Measurements from ENCODE around the gene TEX11.

TEX11 gene

DNA sequence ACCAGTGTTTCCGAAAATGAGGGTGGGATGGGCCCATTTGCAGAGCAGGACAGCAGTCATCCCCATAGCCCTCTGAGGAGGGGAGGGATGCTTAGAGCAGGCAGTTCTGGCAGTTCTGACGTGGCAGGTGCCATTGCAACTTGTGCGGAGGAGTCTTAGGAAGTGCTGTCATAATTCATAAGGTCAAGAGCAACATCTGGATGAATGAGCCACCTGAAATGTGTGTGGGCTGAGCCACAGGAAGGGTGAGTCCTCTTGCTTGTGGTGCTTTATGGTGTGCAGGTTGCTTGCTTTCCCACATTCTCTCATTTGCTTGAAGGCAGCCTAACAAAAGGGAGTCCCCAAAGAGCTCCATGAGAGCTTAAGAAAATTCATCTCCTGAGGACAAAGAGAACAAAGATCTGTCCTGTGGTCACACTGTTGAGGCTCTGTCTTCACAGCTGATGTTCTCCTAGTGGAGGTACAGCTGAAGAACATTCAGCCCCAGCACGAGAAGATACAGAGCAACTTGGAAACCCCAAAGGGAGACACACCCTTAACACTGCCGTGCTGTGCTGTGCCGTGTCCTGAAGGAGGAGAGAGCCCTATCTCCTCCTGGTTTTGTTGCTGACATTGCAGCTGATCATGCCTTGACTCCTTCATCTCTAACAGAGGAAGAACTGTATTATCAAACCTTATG lies 403.6 kb downstream of the TEX11 start:
- TF ChIP-seq POLR2AphosphoS5 (IDR thresholded peaks at IDR 0.05; ENCODE audit: low read depth, low read length) (no peak), PAX5 (IDR thresholded peaks at IDR 0.05; ENCODE audit: insufficient read depth, low read length, severe bottlenecking) (no peak), TAF1 (IDR thresholded peaks at IDR 0.05; ENCODE audit: low read depth, low read length) (no peak), SPI1 (IDR thresholded peaks at IDR 0.05; ENCODE audit: low read depth, low read length) (no peak), POLR2A (IDR thresholded peaks at IDR 0.05; ENCODE audit: low read depth, low read length) (no peak), POU2F2 (IDR thresholded peaks at IDR 0.05; ENCODE audit: low read depth, low read length) (no peak)
- FAIRE-seq (peak; percentile 26), DNase-seq (ENCODE audit: insufficient read length, low spot score) (no peak)

DNA sequence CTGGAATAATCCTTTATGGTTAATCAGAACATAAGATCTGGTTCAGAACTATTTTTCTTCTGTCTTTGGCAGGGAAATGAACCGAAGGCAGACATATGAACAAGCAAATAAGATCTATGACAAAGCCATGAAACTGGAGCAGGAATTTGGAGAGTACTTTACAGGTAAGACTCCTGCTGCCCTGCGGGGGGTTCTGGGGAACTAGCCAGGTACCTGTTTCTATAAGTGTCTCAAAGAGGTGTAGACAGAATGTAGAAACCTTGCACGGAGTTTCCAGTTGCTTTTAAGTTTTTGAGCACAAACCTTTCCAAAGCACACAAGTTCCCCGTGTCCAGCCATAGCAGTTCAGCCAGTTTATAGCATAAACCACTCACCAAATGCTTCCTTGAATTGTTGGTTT lies 407.7 kb downstream of the TEX11 start:
- no peak for FAIRE-seq
- DNase-seq (ENCODE audit: insufficient read length, low spot score), result no peak
- TF ChIP-seq POLR2A (IDR thresholded peaks at IDR 0.05; ENCODE audit: low read depth, low read length) (no peak), TAF1 (IDR thresholded peaks at IDR 0.05; ENCODE audit: low read depth, low read length) (no peak), PAX5 (IDR thresholded peaks at IDR 0.05; ENCODE audit: insufficient read depth, low read length, severe bottlenecking) (no peak), POLR2AphosphoS5 (IDR thresholded peaks at IDR 0.05; ENCODE audit: low read depth, low read length) (no peak), POU2F2 (IDR thresholded peaks at IDR 0.05; ENCODE audit: low read depth, low read length) (no peak)

DNA sequence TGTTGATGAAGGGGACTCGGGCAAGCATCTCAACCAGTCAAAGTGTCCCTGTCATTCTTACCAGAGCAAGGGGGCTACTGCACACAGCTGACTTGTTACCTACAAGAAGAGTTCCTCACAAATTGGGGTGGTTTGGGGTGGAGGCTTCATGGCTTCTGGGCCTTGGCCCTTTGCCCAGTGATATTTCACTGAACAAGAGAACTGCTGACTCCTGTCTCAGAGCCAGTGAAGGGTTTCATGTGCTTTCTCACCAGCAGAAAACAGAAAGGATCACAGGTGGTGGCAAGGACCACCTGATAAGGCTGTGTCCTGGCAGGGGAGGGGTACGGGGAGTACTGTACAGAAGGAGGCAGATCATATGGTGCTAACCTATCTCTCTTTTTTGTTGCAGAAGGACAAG lies 410.4 kb downstream of the TEX11 start:
- TF ChIP-seq TAF1 (IDR thresholded peaks at IDR 0.05; ENCODE audit: low read depth, low read length), result no peak
- no peak for TF ChIP-seq PAX5 (IDR thresholded peaks at IDR 0.05; ENCODE audit: insufficient read depth, low read length, severe bottlenecking)
- no peak for TF ChIP-seq SPI1 (IDR thresholded peaks at IDR 0.05; ENCODE audit: low read depth, low read length)
- TF ChIP-seq POLR2A (IDR thresholded peaks at IDR 0.05; ENCODE audit: low read depth, low read length), result no peak
- TF ChIP-seq POU2F2 (IDR thresholded peaks at IDR 0.05; ENCODE audit: low read depth, low read length), result no peak
- DNase-seq (ENCODE audit: insufficient read length, low spot score) (no peak), FAIRE-seq (no peak)

DNA sequence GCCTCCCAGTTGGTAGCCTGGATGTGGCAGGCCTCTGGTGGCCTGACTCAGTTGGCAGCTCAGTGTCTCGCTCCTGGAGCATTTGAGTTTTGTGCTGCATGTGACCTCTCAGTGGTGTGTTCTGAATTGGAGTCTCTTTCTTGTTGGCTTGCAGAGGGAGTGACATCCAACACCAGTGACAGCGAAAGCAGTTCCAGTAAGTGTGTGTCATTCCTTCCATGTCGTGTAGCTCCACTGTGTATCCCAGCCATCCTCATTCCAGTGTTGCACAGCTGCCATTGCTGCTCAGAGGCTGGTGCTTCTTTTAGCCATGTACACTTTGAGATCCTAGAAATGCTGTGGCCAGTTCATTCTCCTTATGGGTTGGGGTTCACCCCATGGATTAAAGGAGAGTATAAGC lies 411.5 kb downstream of the TEX11 start:
- no peak for TF ChIP-seq PAX5 (IDR thresholded peaks at IDR 0.05; ENCODE audit: insufficient read depth, low read length, severe bottlenecking)
- TF ChIP-seq POU2F2 (IDR thresholded peaks at IDR 0.05; ENCODE audit: low read depth, low read length), result no peak
- TF ChIP-seq POLR2AphosphoS5 (IDR thresholded peaks at IDR 0.05; ENCODE audit: low read depth, low read length), result no peak
- no peak for TF ChIP-seq SPI1 (IDR thresholded peaks at IDR 0.05; ENCODE audit: low read depth, low read length)
- no peak for TF ChIP-seq TAF1 (IDR thresholded peaks at IDR 0.05; ENCODE audit: low read depth, low read length)
- TF ChIP-seq POLR2A (IDR thresholded peaks at IDR 0.05; ENCODE audit: low read depth, low read length), result no peak
- FAIRE-seq (no peak), DNase-seq (ENCODE audit: insufficient read length, low spot score) (no peak)

DNA sequence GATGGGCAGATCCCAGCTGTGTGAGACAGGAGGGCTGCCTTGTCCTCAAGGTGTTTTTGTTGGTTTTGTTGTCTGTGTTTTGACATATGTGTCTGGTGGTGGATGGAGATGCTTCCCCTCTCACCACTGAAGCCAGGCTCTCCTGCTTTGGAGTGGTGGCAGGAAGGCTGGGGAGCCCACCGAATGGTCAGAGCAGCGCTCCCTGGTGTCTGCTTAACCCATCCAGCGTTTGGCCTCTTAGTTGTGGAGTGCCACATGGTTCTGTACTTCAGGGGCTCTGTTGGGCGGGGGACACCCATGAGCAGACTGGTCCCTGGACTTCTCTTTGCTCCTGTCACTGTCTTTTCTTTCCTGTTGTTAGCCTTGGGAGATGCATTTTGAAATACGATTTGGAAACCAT lies 412.0 kb downstream of the TEX11 start:
- no peak for DNase-seq (ENCODE audit: insufficient read length, low spot score)
- FAIRE-seq, result no peak
- TF ChIP-seq SPI1 (IDR thresholded peaks at IDR 0.05; ENCODE audit: low read depth, low read length), result no peak
- no peak for TF ChIP-seq POLR2A (IDR thresholded peaks at IDR 0.05; ENCODE audit: low read depth, low read length)
- TF ChIP-seq TAF1 (IDR thresholded peaks at IDR 0.05; ENCODE audit: low read depth, low read length), result no peak
- TF ChIP-seq POU2F2 (IDR thresholded peaks at IDR 0.05; ENCODE audit: low read depth, low read length), result no peak

DNA sequence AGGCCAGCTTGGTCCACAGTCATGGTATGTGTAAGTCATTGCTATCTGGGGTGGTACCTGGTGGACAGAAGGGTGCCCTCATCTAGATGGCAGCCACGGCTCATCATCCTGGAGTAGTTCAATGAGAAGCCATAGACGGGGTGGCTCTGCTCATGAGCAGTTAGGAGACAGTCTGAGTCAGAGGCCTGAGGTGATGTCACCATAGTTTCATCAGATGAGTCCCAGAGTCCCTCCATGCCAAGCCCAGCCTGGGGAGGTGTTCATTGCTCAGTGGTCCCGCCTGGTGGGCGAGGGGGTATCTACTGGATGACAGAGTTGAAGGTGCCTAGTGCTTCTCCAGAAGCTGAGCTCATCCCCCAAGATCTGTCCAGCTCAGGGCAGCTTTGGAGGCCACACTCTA lies 414.1 kb downstream of the TEX11 start:
- FAIRE-seq, result no peak
- DNase-seq (ENCODE audit: insufficient read length, low spot score), result no peak
- TF ChIP-seq POLR2AphosphoS5 (IDR thresholded peaks at IDR 0.05; ENCODE audit: low read depth, low read length), result no peak
- no peak for TF ChIP-seq SPI1 (IDR thresholded peaks at IDR 0.05; ENCODE audit: low read depth, low read length)
- no peak for TF ChIP-seq POLR2A (IDR thresholded peaks at IDR 0.05; ENCODE audit: low read depth, low read length)

DNA sequence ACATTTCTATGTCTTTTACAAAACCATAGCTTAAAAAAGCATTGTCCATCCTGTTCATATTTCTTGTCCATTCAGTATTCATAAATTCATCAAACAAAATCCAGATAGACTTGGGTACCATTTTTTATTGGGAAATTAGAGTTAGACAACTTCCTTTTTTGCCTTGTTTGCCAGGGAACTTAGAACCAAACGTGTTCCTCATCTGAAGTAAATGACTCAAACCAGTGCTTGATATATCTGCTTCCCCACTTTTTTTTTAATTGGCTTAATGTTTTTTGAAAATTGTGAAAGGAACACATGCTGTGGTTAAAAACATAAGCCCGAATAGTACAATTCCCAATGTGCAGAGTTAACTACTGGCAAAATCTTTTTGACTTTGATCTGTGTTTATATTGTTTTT lies 419.7 kb downstream of the TEX11 start:
- TF ChIP-seq SPI1 (IDR thresholded peaks at IDR 0.05; ENCODE audit: low read depth, low read length), result no peak
- no peak for TF ChIP-seq PAX5 (IDR thresholded peaks at IDR 0.05; ENCODE audit: insufficient read depth, low read length, severe bottlenecking)
- TF ChIP-seq POLR2AphosphoS5 (IDR thresholded peaks at IDR 0.05; ENCODE audit: low read depth, low read length), result no peak
- no peak for TF ChIP-seq POU2F2 (IDR thresholded peaks at IDR 0.05; ENCODE audit: low read depth, low read length)
- TF ChIP-seq POLR2A (IDR thresholded peaks at IDR 0.05; ENCODE audit: low read depth, low read length), result no peak
- TF ChIP-seq TAF1 (IDR thresholded peaks at IDR 0.05; ENCODE audit: low read depth, low read length), result no peak
- FAIRE-seq (no peak), DNase-seq (ENCODE audit: insufficient read length, low spot score) (no peak)

DNA sequence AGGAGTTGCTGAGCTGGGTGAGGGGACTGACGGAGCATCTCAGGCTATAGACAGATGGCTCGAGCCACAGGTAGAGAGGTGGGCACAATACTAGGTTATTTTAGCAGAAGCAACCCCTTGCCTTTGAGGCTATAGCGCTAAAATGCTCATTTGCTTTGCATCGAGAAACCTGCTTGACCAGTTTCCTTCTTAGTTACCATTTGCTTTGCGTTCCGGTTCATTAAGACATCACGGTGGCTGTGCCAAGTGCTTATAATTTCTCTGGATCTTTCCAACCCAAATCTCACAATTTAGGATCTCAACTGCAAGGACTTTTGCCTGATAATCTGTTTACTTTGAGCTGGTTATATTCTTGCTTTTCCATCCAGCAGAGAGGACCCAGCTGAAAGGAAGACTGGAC lies 423.0 kb downstream of the TEX11 start:
- no peak for FAIRE-seq
- no peak for DNase-seq (ENCODE audit: insufficient read length, low spot score)
- no peak for TF ChIP-seq TAF1 (IDR thresholded peaks at IDR 0.05; ENCODE audit: low read depth, low read length)
- no peak for TF ChIP-seq SPI1 (IDR thresholded peaks at IDR 0.05; ENCODE audit: low read depth, low read length)

DNA sequence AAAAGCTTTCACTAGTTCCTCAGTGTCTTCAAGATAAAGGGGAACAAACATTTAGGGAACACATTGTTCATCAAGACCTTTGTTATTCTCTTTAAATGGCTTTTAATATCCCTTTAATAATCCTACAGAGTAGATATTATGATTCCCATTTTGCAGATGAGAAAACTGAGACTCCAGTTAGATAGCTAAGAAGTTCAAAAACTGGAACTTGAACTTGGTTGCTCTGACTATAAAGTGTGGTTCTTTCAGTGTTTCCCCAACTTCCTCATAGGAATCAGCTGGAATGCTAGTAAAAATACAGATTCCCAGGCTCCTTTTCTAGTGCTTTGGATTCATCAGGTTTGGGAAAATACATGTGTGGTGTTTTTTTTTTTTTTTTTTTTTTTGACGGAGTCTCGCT lies 426.2 kb downstream of the TEX11 start:
- DNase-seq (ENCODE audit: insufficient read length, low spot score), result no peak
- TF ChIP-seq TAF1 (IDR thresholded peaks at IDR 0.05; ENCODE audit: low read depth, low read length) (no peak), PAX5 (IDR thresholded peaks at IDR 0.05; ENCODE audit: insufficient read depth, low read length, severe bottlenecking) (no peak), SPI1 (IDR thresholded peaks at IDR 0.05; ENCODE audit: low read depth, low read length) (no peak), POU2F2 (IDR thresholded peaks at IDR 0.05; ENCODE audit: low read depth, low read length) (no peak)
- no peak for FAIRE-seq

DNA sequence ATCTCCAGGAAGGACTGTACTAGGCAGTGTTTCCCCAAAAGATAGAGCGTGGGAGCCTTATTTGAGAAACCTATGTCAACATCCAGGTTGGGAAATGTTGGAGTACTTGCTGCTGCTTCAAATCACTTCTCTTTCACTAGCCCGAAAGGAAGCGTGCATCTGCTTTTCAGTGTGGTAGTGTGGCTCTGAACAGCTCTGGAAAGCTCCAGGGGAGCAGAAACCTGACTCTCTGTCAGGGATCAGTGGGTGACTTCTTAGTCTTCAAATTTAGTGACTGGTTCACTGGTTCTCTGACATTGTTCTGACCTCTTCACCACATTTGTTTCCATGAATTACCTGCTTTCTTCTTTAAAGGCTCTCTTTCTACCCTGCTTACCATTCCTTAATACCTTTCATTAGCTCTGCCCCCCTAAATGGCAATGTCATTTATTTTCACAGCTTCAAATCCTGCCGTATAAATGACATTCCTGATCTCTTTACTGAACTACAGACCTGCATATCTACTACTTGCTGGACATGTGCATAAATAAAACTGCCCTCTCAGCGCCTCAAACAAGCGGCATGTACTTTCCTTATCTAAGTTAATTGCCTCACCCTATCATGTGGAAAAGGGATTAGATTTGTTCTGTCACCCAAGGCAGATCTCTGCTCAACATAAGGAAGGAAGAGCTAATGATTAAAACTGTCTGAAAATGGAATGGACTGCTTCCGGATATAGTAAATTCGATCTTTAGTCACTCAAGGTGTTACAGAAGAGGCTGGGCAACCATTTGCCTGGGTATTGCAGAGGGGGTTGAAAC lies 426.8 kb downstream of the TEX11 start:
- FAIRE-seq (no peak), DNase-seq (ENCODE audit: insufficient read length, low spot score) (no peak)
- TF ChIP-seq SPI1 (IDR thresholded peaks at IDR 0.05; ENCODE audit: low read depth, low read length), result no peak
- no peak for TF ChIP-seq PAX5 (IDR thresholded peaks at IDR 0.05; ENCODE audit: insufficient read depth, low read length, severe bottlenecking)
- TF ChIP-seq POLR2AphosphoS5 (IDR thresholded peaks at IDR 0.05; ENCODE audit: low read depth, low read length), result no peak
- TF ChIP-seq TAF1 (IDR thresholded peaks at IDR 0.05; ENCODE audit: low read depth, low read length), result no peak
- no peak for TF ChIP-seq POU2F2 (IDR thresholded peaks at IDR 0.05; ENCODE audit: low read depth, low read length)
- TF ChIP-seq POLR2A (IDR thresholded peaks at IDR 0.05; ENCODE audit: low read depth, low read length), result no peak
